Type B pancreatic cell (in vitro differentiated cells): ENCODE measurements around the gene ZDHHC3. TPM values are rescaled to one million over a fixed set of nuclear protein-coding genes. Genes with fewer than 3 reads are reported as not detected.

Experiments
- DNase-seq: peaks from one replicate; pipeline ENCODE4 v3.0.0; 2021; ENCODE audit warnings: mixed read lengths; ENCODE audit not compliant: unreplicated experiment; ENCODE audit errors: extremely low spot score
- H3K27ac Mint-ChIP-seq: 2 replicates; pipeline ENCODE4 v1.8.0; 2021; ENCODE audit warnings: mild to moderate bottlenecking, mixed read lengths
- H3K27me3 Mint-ChIP-seq: 2 replicates; pipeline ENCODE4 v1.8.0; 2021; ENCODE audit warnings: mixed read lengths
- H3K36me3 Mint-ChIP-seq: 2 replicates; pipeline ENCODE4 v1.8.0; 2021; ENCODE audit warnings: mixed read lengths
- H3K4me1 Mint-ChIP-seq: one replicate; pipeline ENCODE4 v1.8.0; 2021; ENCODE audit warnings: mixed read lengths; ENCODE audit not compliant: unreplicated experiment
- H3K4me3 Mint-ChIP-seq: 2 replicates; pipeline ENCODE4 v1.8.0; 2021; ENCODE audit warnings: mild to moderate bottlenecking, mixed read lengths
- H3K9me3 Mint-ChIP-seq: 2 replicates; pipeline ENCODE4 v1.8.0; 2021; ENCODE audit warnings: mixed read lengths
- total RNA-seq: library from RNA; stranded (reverse); gene quantifications from 2 replicates; pipeline ENCODE4 v1.2.1, GENCODE V29; 2021; ENCODE audit warnings: low replicate concordance
- TF ChIP-seq, protein P1 (sequence below): fragments of 200-600 bp; sonication (generic); conservative IDR thresholded peaks from 2 replicates; pipeline ENCODE4 v1.5.0; 2021; ENCODE audit warnings: antibody characterized with exemption, mild to moderate bottlenecking

The ZDHHC3 gene
- total RNA-seq, 1 donor from 2014 or later, result 83.6 TPM

DNA sequence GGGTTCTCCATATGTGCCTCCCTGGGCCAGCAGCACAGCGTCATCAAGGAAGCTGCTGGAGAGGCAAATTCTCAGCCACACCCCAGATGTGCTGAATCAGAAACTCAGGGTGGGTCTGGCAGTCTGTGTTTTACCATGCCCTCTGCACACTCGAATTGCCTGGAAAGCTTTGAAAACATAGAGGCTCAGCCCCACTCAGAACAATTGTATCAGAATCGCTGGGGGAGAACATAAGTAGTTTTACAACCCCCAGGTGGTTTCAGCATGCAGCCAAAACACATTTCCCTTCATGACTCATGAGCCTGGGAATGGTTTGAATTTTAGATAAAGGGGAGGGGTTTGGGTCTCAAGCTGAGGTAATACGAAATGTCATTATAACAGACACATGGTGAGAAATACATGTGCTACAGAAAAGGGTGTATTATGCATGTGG lies 92.0 kb downstream of the ZDHHC3 start:
- no peaks in the 10 kb centered on the region for H3K36me3 Mint-ChIP-seq
- no peaks in the 10 kb centered on the region for H3K4me1 Mint-ChIP-seq
- H3K9me3 Mint-ChIP-seq, result no peaks in the 10 kb centered on the region
- no peak overlapping the region for H3K4me3 Mint-ChIP-seq
- TF ChIP-seq, protein P1, sequence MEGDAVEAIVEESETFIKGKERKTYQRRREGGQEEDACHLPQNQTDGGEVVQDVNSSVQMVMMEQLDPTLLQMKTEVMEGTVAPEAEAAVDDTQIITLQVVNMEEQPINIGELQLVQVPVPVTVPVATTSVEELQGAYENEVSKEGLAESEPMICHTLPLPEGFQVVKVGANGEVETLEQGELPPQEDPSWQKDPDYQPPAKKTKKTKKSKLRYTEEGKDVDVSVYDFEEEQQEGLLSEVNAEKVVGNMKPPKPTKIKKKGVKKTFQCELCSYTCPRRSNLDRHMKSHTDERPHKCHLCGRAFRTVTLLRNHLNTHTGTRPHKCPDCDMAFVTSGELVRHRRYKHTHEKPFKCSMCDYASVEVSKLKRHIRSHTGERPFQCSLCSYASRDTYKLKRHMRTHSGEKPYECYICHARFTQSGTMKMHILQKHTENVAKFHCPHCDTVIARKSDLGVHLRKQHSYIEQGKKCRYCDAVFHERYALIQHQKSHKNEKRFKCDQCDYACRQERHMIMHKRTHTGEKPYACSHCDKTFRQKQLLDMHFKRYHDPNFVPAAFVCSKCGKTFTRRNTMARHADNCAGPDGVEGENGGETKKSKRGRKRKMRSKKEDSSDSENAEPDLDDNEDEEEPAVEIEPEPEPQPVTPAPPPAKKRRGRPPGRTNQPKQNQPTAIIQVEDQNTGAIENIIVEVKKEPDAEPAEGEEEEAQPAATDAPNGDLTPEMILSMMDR, result no peak
- H3K27ac Mint-ChIP-seq, result peak overlapping the region; percentile 65
- H3K27me3 Mint-ChIP-seq, result peaks cover 8% of the 10 kb centered on the region
- DNase-seq, result no peak

DNA sequence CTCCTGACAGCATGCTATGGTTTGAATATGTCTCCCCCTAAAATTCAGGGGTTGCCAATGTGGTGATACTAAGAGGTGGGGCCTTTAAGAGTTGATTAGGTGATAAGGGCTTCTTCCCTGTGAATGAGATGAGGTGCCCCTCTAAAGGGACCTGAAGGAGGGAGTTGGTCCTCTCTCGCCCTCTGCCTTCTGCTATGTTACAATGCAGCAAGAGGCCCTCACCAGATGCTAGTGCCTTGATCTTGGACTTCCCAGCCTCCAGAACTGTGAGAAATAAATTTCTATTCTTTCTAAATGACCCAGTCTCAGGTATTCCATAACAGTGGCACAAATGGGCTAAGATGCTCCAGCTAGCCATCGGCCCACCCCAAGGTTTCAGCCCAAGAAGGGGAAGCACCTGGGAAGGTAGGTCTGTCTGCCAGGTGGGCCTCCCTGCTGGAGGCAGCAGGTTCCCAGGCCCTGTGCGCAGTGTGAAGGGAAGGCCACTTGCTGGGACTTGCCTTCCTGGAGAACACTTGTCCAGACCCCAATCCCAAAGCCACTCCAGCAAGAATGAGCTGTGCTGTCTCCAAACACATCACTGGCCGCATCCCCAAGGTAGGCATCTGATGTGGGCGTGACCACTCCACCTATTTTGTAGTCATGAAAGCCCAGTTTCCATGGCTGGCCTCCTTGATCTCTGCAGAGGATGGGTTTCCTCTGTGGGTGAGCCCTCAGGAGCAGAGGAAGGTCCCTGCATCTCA lies 92.6 kb downstream of the ZDHHC3 start:
- no peaks in the 10 kb centered on the region for H3K36me3 Mint-ChIP-seq
- H3K9me3 Mint-ChIP-seq, result no peaks in the 10 kb centered on the region
- H3K27ac Mint-ChIP-seq, result peak overlapping the region; percentile 65
- H3K4me1 Mint-ChIP-seq, result no peaks in the 10 kb centered on the region
- no peak overlapping the region for H3K4me3 Mint-ChIP-seq
- H3K27me3 Mint-ChIP-seq, result peaks cover 8% of the 10 kb centered on the region
- DNase-seq, result no peak
- TF ChIP-seq, protein P1, result no peak

DNA sequence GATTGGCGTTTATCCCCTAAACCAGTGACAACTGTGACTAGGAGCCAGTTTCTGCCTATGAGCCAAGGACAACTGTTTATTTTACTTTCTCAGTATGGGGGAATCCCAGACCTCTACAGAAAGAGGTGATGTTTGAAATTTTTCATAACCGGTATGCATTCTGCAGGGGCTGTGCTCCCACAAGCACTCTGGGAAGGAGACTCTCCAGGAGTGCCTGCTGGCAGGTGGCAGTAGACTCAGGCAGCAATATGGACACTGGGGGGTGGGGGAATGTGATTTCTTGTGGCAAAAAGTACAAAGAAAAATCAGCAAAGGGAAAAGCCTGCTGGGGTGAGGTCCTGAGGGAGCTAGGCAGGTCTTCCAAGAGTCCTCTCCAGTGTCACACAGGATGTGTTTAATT lies 95.7 kb downstream of the ZDHHC3 start:
- Mint-ChIP-seq H3K4me1 (no peaks in the 10 kb centered on the region), H3K36me3 (no peaks in the 10 kb centered on the region), H3K27me3 (peaks cover 4% of the 10 kb centered on the region), H3K9me3 (no peaks in the 10 kb centered on the region), H3K27ac (no peak overlapping the region), H3K4me3 (no peak overlapping the region)
- DNase-seq, result no peak
- TF ChIP-seq, protein P1, result no peak

DNA sequence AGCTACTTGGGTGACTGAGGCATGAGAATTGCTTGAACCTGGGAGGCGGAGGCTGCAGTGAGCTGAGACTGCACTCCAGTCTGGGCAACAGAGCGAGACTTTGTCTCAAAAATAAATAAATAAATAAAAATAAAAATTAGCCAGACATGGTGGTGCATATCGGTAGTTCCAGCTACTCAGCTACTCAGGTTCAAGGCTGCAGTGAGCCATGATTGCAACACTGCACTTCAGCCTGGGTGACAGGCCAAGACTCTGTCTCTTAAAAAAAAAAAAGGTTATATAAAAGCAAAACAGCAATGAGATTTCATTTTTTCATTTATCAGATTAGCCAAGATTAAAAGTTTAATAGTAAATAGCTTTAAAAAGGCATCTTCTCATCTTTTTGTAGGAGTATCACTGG lies 98.6 kb downstream of the ZDHHC3 start:
- no peaks in the 10 kb centered on the region for H3K4me1 Mint-ChIP-seq
- H3K27ac Mint-ChIP-seq, result no peak overlapping the region
- H3K36me3 Mint-ChIP-seq, result no peaks in the 10 kb centered on the region
- TF ChIP-seq, protein P1, result no peak
- DNase-seq, result no peak
- H3K4me3 Mint-ChIP-seq, result no peak overlapping the region
- no peaks in the 10 kb centered on the region for H3K9me3 Mint-ChIP-seq
- no peaks in the 10 kb centered on the region for H3K27me3 Mint-ChIP-seq

DNA sequence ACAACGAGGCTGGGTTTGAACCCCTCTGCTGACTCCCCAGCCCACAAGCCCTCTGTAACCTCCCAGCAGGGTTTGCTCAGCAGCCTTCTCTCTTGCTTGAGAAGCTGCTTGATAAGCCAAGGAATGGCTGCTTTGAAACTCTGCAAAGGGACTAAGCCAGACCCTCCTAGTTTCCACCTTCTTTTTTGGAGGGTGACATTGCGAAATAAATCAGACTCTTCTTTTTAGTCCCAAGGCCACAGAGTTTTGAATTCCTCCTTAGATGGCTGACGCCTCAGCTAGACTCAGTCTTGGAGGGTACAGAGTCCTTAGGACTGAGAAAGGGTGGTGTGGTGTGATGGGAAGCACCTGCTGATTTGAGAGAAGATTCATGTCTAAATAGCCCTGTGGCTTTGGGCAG lies 100.4 kb downstream of the ZDHHC3 start:
- no peak for DNase-seq
- H3K27me3 Mint-ChIP-seq, result no peaks in the 10 kb centered on the region
- H3K36me3 Mint-ChIP-seq, result no peaks in the 10 kb centered on the region
- no peaks in the 10 kb centered on the region for H3K9me3 Mint-ChIP-seq
- no peak overlapping the region for H3K27ac Mint-ChIP-seq
- TF ChIP-seq, protein P1, result no peak
- H3K4me1 Mint-ChIP-seq, result no peaks in the 10 kb centered on the region
- H3K4me3 Mint-ChIP-seq, result no peak overlapping the region

Other genes with a start within 250 kb of the ZDHHC3 start
- gene ZNF501, start 246.5 kb downstream of the ZDHHC3 start, total RNA-seq, result 5.0 and 5.8 TPM in 2 replicates
- 28.0 and 32.4 TPM in 2 replicates for gene KIAA1143, start 214.6 kb downstream of the ZDHHC3 start, total RNA-seq
- gene KIF15, start 214.4 kb downstream of the ZDHHC3 start, total RNA-seq, result 5.7 and 24.8 TPM in 2 replicates
- gene TMEM42, start 114.3 kb downstream of the ZDHHC3 start, total RNA-seq, result 10.3 and 16.1 TPM in 2 replicates
- gene TGM4, start 101.6 kb downstream of the ZDHHC3 start, total RNA-seq, result not detected in 2 replicates
- 45.5 and 49.7 TPM in 2 replicates for gene EXOSC7, start 70 bp upstream of the ZDHHC3 start, total RNA-seq
- 0.43 and 1.2 TPM in 2 replicates for gene CLEC3B, start 50.1 kb upstream of the ZDHHC3 start, total RNA-seq
- 26.3 and 82.5 TPM in 2 replicates for gene CDCP1, start 170.2 kb upstream of the ZDHHC3 start, total RNA-seq